ENCODE data around the gene ADA. TPM values are rescaled to one million over a fixed set of nuclear protein-coding genes. Genes with fewer than 3 reads are reported as not detected.
"Not testable (repeated sequence)": the region's sequence is repeated elsewhere in the genome, so short reads cannot be mapped to it uniquely, and the experiment has no call there.

Gene ADA
- total RNA-seq, 1 donor from 2014 or later: 12.6 TPM

DNA sequence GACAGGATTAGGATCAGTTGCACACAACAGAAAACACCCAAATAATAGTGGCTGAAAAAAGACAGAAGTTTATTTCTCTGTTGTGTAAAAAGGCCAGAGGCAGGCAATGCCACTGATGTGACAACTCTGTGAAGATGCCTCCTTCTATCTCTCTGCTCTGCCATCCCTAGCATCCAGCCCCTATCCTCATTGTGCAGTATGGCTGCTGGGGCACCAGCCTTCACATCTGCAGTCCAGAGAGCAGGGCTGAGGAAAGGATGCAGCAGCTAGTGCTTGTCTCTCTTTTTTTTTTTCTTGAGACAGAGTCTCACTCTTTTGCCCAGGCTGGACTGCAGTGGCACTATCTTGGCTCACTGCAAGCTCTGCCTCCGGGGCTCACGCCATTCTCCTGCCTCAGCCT is 6.4 kb upstream of the ADA start:
- no peak for DNase-seq (ENCODE audit: low read depth)
- H3K4me3 ChIP-seq (ENCODE audit: low read depth, low read length): no peak overlapping the region
- no peaks in the 10 kb centered on the region for H3K36me3 ChIP-seq (ENCODE audit: control insufficient read depth, insufficient read depth, low read length)
- no peak for FAIRE-seq
- no peaks in the 10 kb centered on the region for H3K27me3 ChIP-seq (ENCODE audit: control insufficient read depth, insufficient read depth, low read length)
- TF ChIP-seq, protein P1, sequence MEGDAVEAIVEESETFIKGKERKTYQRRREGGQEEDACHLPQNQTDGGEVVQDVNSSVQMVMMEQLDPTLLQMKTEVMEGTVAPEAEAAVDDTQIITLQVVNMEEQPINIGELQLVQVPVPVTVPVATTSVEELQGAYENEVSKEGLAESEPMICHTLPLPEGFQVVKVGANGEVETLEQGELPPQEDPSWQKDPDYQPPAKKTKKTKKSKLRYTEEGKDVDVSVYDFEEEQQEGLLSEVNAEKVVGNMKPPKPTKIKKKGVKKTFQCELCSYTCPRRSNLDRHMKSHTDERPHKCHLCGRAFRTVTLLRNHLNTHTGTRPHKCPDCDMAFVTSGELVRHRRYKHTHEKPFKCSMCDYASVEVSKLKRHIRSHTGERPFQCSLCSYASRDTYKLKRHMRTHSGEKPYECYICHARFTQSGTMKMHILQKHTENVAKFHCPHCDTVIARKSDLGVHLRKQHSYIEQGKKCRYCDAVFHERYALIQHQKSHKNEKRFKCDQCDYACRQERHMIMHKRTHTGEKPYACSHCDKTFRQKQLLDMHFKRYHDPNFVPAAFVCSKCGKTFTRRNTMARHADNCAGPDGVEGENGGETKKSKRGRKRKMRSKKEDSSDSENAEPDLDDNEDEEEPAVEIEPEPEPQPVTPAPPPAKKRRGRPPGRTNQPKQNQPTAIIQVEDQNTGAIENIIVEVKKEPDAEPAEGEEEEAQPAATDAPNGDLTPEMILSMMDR (IDR thresholded peaks at IDR 0.05; ENCODE audit: insufficient read depth, low read length, severe bottlenecking): no peak

DNA sequence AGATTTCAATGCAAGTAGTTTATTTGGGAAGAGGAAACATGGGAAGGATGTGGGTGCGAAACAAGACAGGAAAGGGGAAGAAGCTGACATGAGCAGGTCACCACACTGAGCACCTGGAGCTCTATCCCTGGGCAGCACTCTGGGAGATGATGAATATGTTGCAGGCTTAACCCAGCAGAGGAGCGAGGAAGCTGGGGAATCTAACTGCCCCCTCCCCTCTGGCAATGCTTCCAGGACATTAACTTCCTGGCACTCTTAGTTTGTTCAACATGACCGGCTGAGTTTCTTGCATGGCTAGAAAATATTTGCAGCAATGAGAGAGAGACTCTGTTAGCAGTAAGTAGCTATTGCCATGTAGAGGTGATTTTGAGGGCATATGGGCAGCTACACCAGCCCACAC is 4.9 kb upstream of the ADA start:
- DNase-seq (ENCODE audit: low read depth) (no peak), FAIRE-seq (no peak)
- TF ChIP-seq, protein P1 (IDR thresholded peaks at IDR 0.05; ENCODE audit: insufficient read depth, low read length, severe bottlenecking): no peak
- Histone ChIP-seq H3K4me3 (ENCODE audit: low read depth, low read length) (no peak overlapping the region), H3K36me3 (ENCODE audit: control insufficient read depth, insufficient read depth, low read length) (no peaks in the 10 kb centered on the region), H3K27me3 (ENCODE audit: control insufficient read depth, insufficient read depth, low read length) (no peaks in the 10 kb centered on the region)

DNA sequence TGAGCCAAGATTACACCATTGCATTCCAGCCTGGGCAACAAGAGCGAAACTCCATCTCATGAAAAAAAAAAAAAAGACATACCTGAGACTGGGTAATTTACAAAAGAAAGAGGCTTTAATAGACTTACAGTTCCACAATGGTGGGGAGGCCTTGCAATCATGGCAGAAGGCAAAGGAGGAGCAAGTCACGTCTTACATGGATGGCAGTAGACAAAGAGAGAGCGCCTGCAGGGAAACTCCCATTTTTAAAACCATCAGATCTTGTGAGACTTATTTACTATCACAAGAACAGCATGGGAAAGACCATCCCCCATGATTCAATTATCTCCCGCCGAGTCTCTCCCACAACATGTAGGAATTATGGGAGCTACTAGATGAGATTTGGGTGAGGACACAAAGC is 2.7 kb upstream of the ADA start:
- not testable (repeated sequence) for DNase-seq (ENCODE audit: low read depth); H3K4me3 ChIP-seq (ENCODE audit: low read depth, low read length); H3K36me3 ChIP-seq (ENCODE audit: control insufficient read depth, insufficient read depth, low read length); FAIRE-seq; H3K27me3 ChIP-seq (ENCODE audit: control insufficient read depth, insufficient read depth, low read length)

DNA sequence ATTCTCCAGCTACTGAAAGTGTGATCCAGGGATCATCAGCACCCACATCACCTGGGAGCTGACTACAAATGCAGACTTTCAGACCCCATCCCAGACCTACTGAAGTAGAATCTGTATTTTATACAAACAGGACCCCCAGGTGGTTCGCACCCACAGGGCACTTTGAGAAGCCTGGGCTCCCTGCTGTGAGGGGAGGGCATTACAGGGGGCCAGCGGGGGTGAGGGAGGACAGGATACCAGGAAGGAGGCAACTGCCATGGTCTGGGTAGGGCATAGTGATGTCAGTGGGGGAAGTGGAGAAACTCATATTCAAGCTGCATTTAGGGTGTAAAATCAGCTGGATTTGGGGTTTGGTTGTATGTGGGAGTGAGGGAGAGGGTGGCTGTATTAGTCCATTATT is 2.0 kb upstream of the ADA start:
- no peak overlapping the region for H3K4me3 ChIP-seq (ENCODE audit: low read depth, low read length)
- TF ChIP-seq, protein P1 (IDR thresholded peaks at IDR 0.05; ENCODE audit: insufficient read depth, low read length, severe bottlenecking): no peak
- no peaks in the 10 kb centered on the region for H3K36me3 ChIP-seq (ENCODE audit: control insufficient read depth, insufficient read depth, low read length)
- FAIRE-seq (no peak), DNase-seq (ENCODE audit: low read depth) (no peak)
- no peaks in the 10 kb centered on the region for H3K27me3 ChIP-seq (ENCODE audit: control insufficient read depth, insufficient read depth, low read length)

DNA sequence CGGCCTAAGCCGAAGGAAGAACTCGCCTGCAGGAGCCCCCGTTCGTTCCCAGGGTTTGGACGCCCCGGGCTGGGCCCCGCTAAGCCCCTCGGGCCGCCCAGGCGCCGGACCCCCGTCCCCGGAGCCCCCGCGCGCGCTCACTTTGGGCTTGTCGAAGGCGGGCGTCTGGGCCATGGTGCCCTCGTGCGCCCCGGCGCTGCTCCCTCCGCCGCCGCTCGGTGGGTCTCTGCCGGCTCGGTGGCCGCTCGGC is 140 bp downstream of the ADA start:
- DNase-seq (ENCODE audit: low read depth) (no peak), FAIRE-seq (no peak)
- Histone ChIP-seq H3K36me3 (ENCODE audit: control insufficient read depth, insufficient read depth, low read length) (no peaks in the 10 kb centered on the region), H3K27me3 (ENCODE audit: control insufficient read depth, insufficient read depth, low read length) (no peaks in the 10 kb centered on the region), H3K4me3 (ENCODE audit: low read depth, low read length) (peak overlapping the region; percentile 71)
- TF ChIP-seq, protein P1 (IDR thresholded peaks at IDR 0.05; ENCODE audit: insufficient read depth, low read length, severe bottlenecking): no peak

DNA sequence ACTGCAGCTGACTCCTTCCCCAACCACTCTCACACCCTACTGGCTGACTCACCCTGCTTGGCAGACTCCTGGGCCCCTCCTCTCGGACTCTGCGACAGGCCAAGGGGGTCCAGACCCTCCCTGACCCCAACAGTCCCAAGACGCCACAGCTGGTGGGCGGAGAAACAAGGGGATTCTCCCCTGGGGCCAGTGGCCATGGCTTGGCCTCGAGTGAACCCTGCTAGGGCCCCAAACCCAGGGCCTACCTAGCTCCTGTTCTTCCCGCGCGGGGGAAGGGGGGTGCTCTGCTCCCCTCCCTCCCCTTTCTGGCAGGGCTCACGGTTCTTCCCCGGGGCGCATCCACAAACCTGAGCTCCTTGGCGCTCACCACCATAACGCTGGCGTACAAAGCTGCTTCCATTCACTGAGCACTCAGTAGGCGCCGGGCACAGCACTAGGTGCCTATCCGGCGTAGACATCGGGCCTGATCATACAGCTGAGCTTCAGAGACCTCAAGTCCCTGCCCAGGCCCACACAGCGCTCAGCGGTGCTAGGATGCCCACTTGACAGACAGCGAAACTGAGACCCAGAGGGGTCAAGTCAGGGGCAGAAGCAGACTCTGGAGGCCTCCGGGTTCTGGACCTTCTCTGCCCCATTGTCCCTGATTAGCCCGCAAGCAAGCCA is 597 bp downstream of the ADA start:
- no peak for FAIRE-seq

More for the DNA sequence above, 597 bp downstream of the ADA start:
- no peak for DNase-seq (ENCODE audit: low read depth)
- TF ChIP-seq, protein P1 (IDR thresholded peaks at IDR 0.05; ENCODE audit: insufficient read depth, low read length, severe bottlenecking): no peak
- Histone ChIP-seq H3K36me3 (ENCODE audit: control insufficient read depth, insufficient read depth, low read length) (no peaks in the 10 kb centered on the region), H3K27me3 (ENCODE audit: control insufficient read depth, insufficient read depth, low read length) (no peaks in the 10 kb centered on the region), H3K4me3 (ENCODE audit: low read depth, low read length) (peak overlapping the region; percentile 71)

Data from bronchial epithelial cell (primary cell).